ENCODE data around the gene PTPA.
A peak's percentile ranks its signal among the peaks of the same experiment; 100 is the strongest.

DNA sequence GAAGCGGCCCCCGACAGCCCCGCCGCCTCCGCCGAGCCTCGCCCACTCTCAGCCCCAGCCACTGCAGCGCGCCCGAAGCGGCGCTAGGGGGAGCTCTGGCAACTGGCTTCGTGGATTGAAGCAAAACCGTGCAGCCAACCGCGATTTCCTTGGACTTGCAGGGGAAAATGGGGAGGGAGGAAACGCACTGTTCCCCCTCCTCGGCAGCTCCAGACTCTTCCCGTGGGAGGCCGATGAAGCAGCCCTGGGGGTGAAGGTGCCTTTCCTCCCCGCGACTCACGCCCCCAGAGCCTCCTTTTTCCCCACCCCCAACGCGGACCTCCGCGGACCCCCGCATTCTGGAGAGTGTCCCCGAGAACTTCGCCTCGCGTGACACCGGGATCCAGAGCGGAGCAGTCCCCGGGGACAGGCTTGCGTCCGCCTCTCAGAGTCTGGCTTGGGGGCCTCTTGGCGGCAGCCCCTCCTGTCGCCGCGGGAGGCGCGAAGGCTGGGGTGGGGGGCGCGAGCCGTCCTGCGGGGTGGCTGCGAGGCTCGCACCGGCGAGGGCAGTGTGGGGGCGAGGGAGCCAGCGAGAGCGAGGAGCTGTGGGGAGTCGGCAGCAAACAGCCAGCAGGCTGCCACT, 63.0 kb downstream of the PTPA start:
- TF ChIP-seq, protein P1, sequence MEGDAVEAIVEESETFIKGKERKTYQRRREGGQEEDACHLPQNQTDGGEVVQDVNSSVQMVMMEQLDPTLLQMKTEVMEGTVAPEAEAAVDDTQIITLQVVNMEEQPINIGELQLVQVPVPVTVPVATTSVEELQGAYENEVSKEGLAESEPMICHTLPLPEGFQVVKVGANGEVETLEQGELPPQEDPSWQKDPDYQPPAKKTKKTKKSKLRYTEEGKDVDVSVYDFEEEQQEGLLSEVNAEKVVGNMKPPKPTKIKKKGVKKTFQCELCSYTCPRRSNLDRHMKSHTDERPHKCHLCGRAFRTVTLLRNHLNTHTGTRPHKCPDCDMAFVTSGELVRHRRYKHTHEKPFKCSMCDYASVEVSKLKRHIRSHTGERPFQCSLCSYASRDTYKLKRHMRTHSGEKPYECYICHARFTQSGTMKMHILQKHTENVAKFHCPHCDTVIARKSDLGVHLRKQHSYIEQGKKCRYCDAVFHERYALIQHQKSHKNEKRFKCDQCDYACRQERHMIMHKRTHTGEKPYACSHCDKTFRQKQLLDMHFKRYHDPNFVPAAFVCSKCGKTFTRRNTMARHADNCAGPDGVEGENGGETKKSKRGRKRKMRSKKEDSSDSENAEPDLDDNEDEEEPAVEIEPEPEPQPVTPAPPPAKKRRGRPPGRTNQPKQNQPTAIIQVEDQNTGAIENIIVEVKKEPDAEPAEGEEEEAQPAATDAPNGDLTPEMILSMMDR (IDR thresholded peaks at IDR 0.05) = peak; percentile 95
- TF ChIP-seq ZFX (IDR thresholded peaks at IDR 0.05; ENCODE audit: borderline replicate concordance) = no peak
